Measurements from ENCODE around the gene BECN2. TPM values are rescaled to one million over a fixed set of nuclear protein-coding genes. Genes with fewer than 3 reads are reported as not detected.

The BECN2 gene
- total RNA-seq, 2 donors from 2014 or later = not detected

GRCh38 chr1:241926141-241926540 lies 31.4 kb upstream of the BECN2 start:
- TF ChIP-seq, protein P1, sequence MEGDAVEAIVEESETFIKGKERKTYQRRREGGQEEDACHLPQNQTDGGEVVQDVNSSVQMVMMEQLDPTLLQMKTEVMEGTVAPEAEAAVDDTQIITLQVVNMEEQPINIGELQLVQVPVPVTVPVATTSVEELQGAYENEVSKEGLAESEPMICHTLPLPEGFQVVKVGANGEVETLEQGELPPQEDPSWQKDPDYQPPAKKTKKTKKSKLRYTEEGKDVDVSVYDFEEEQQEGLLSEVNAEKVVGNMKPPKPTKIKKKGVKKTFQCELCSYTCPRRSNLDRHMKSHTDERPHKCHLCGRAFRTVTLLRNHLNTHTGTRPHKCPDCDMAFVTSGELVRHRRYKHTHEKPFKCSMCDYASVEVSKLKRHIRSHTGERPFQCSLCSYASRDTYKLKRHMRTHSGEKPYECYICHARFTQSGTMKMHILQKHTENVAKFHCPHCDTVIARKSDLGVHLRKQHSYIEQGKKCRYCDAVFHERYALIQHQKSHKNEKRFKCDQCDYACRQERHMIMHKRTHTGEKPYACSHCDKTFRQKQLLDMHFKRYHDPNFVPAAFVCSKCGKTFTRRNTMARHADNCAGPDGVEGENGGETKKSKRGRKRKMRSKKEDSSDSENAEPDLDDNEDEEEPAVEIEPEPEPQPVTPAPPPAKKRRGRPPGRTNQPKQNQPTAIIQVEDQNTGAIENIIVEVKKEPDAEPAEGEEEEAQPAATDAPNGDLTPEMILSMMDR (IDR thresholded peaks at IDR 0.05) = no peak
- no peaks in the 10 kb centered on the region for H3K4me1 ChIP-seq (ENCODE audit: control insufficient read depth in 1 of 2, low read depth in 2 of 2)
- no peaks in the 10 kb centered on the region for H3K36me3 ChIP-seq
- H3K4me3 ChIP-seq = no peak overlapping the region
- H3K9me3 ChIP-seq = no peaks in the 10 kb centered on the region
- no peak for ATAC-seq (ENCODE audit: insufficient number of reproducible peaks, low FRiP score, low read depth)
- no peak overlapping the region for H3K27ac ChIP-seq
- no peak for DNase-seq (ENCODE audit: low spot score)
- no peaks in the 10 kb centered on the region for H3K27me3 ChIP-seq (replicated peaks; ENCODE audit: insufficient read depth)

DNA sequence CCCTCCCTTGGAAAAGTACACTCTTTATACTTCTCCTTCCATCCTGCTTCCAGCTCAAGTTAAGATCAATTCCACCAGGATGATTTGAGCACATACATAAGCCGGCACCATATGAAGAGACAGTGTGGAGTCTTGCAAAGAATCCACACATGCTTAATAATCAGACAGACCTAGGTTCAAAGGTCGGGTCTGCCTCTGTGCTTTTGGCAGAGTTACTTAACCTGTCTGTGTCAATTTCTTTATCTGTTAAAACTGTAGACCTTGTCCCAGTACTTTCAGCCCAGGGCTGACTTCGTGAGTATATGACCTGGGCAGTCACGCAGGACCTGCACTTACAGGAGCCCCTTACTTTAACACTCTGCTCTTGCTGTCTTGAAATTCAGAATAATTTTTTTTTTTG lies 30.2 kb upstream of the BECN2 start:
- no peak overlapping the region for H3K27ac ChIP-seq
- no peak for ATAC-seq (ENCODE audit: insufficient number of reproducible peaks, low FRiP score, low read depth)
- H3K36me3 ChIP-seq = no peaks in the 10 kb centered on the region
- DNase-seq (ENCODE audit: low spot score) = no peak
- H3K4me1 ChIP-seq (ENCODE audit: control insufficient read depth in 1 of 2, low read depth in 2 of 2) = no peaks in the 10 kb centered on the region
- no peaks in the 10 kb centered on the region for H3K9me3 ChIP-seq
- no peaks in the 10 kb centered on the region for H3K27me3 ChIP-seq (replicated peaks; ENCODE audit: insufficient read depth)
- TF ChIP-seq, protein P1 (IDR thresholded peaks at IDR 0.05) = no peak
- H3K4me3 ChIP-seq = no peak overlapping the region

GRCh38 chr1:241932845-241933244 lies 24.7 kb upstream of the BECN2 start:
- TF ChIP-seq, protein P1 (IDR thresholded peaks at IDR 0.05) = no peak
- Histone ChIP-seq H3K9me3 (no peaks in the 10 kb centered on the region), H3K4me1 (ENCODE audit: control insufficient read depth in 1 of 2, low read depth in 2 of 2) (no peaks in the 10 kb centered on the region), H3K27ac (no peak overlapping the region), H3K36me3 (no peaks in the 10 kb centered on the region), H3K4me3 (no peak overlapping the region), H3K27me3 (replicated peaks; ENCODE audit: insufficient read depth) (no peaks in the 10 kb centered on the region)
- no peak for ATAC-seq (ENCODE audit: insufficient number of reproducible peaks, low FRiP score, low read depth)
- DNase-seq (ENCODE audit: low spot score) = no peak

DNA sequence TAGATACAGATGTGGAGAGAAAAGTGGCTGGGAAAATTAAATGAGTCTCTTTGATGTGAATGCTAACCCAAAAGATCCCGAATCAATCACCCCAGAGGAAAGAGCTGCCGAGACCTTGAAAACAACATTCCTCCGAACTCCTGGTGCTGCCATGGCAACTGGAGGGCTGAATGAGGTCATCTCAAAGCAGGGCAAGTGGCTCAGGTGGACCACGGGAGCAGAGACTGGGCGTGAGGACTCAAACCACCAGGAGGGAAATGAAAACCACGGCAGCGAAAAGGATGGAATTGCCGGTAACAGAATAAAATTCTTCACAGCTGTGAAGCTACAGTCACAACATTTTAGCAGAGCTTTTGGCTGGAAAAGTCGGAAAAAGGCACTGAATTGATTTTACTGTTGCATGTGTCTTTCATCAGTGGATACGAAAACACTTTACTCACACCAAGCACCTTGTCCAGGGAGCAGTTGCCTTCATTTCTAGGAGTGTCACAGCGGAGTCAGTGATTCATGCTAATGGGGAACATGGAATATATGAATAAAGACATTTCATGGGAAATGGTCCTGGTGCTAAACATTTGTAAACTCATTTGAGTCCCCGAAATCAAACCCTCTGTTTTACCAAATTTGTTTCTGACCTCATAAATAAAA lies 23.2 kb upstream of the BECN2 start:
- DNase-seq (ENCODE audit: low spot score) = no peak
- Histone ChIP-seq H3K36me3 (no peaks in the 10 kb centered on the region), H3K9me3 (no peaks in the 10 kb centered on the region), H3K4me3 (no peak overlapping the region), H3K27me3 (replicated peaks; ENCODE audit: insufficient read depth) (no peaks in the 10 kb centered on the region), H3K27ac (no peak overlapping the region), H3K4me1 (ENCODE audit: control insufficient read depth in 1 of 2, low read depth in 2 of 2) (no peaks in the 10 kb centered on the region)
- no peak for ATAC-seq (ENCODE audit: insufficient number of reproducible peaks, low FRiP score, low read depth)
- TF ChIP-seq, protein P1 (IDR thresholded peaks at IDR 0.05) = no peak

- no peak for ATAC-seq (ENCODE audit: insufficient number of reproducible peaks, low FRiP score, low read depth)
- no peak overlapping the region for H3K27ac ChIP-seq
These were observed 22.7 kb upstream of the BECN2 start for GRCh38 chr1:241934866-241935265.

More at GRCh38 chr1:241934866-241935265, 22.7 kb upstream of the BECN2 start:
- Histone ChIP-seq H3K27me3 (replicated peaks; ENCODE audit: insufficient read depth) (no peaks in the 10 kb centered on the region), H3K36me3 (no peaks in the 10 kb centered on the region), H3K4me3 (no peak overlapping the region), H3K9me3 (no peaks in the 10 kb centered on the region), H3K4me1 (ENCODE audit: control insufficient read depth in 1 of 2, low read depth in 2 of 2) (no peaks in the 10 kb centered on the region)
- TF ChIP-seq, protein P1 (IDR thresholded peaks at IDR 0.05) = no peak
- no peak for DNase-seq (ENCODE audit: low spot score)

Measured in thoracic aorta (tissue), 2 donors.